Measurements from ENCODE around the gene METTL6. TPM values are rescaled to one million over a fixed set of nuclear protein-coding genes. Genes with fewer than 3 reads are reported as not detected.

METTL6 gene
- total RNA-seq, 6 experiments from 2014 or later: 17.9 to 21.3 (median 19.8) TPM

- Mint-ChIP-seq H3K27me3 (ENCODE audit: insufficient read depth) (no peaks in the 10 kb centered on the region; the same call in 1 of the 2 replicates), H3K36me3 (ENCODE audit: low read depth) (no peaks in the 10 kb centered on the region), H3K4me1 (ENCODE audit: low read depth) (peaks cover 29% of the 10 kb centered on the region), H3K27ac (no peak overlapping the region), H3K4me3 (no peak overlapping the region), H3K9me3 (no peaks in the 10 kb centered on the region)
- no peak for DNase-seq
- no peak for TF ChIP-seq CTCF (IDR thresholded peaks at IDR 0.05)
Measured at GRCh38 chr3:15384510-15385237, 42.7 kb downstream of the METTL6 start.

GRCh38 chr3:15382405-15382923, 44.9 kb downstream of the METTL6 start:
- DNase-seq: no peak
- H3K27ac Mint-ChIP-seq: no peak overlapping the region
- peaks cover 35% of the 10 kb centered on the region for H3K4me1 Mint-ChIP-seq (ENCODE audit: low read depth)
- H3K9me3 Mint-ChIP-seq: no peaks in the 10 kb centered on the region
- no peak overlapping the region for H3K4me3 Mint-ChIP-seq
- no peaks in the 10 kb centered on the region for H3K36me3 Mint-ChIP-seq (ENCODE audit: low read depth)
- no peak for TF ChIP-seq CTCF (IDR thresholded peaks at IDR 0.05)
- no peaks in the 10 kb centered on the region; the same call in 1 of the 2 replicates for H3K27me3 Mint-ChIP-seq (ENCODE audit: insufficient read depth)

- Mint-ChIP-seq H3K27ac (no peak overlapping the region), H3K9me3 (no peaks in the 10 kb centered on the region), H3K36me3 (ENCODE audit: low read depth) (no peaks in the 10 kb centered on the region), H3K4me3 (no peak overlapping the region), H3K27me3 (ENCODE audit: insufficient read depth) (no peaks in the 10 kb centered on the region; the same call in 1 of the 2 replicates), H3K4me1 (ENCODE audit: low read depth) (peaks cover 27% of the 10 kb centered on the region)
- no peak for TF ChIP-seq CTCF (IDR thresholded peaks at IDR 0.05)
- DNase-seq: no peak
Measured at GRCh38 chr3:15380980-15381890, 46.1 kb downstream of the METTL6 start.

GRCh38 chr3:15377961-15378791, 49.2 kb downstream of the METTL6 start:
- Mint-ChIP-seq H3K36me3 (ENCODE audit: low read depth) (no peaks in the 10 kb centered on the region), H3K27ac (peak overlapping the region; percentile 87), H3K9me3 (no peaks in the 10 kb centered on the region), H3K4me3 (no peak overlapping the region), H3K4me1 (ENCODE audit: low read depth) (peaks cover 10% of the 10 kb centered on the region), H3K27me3 (ENCODE audit: insufficient read depth) (no peaks in the 10 kb centered on the region)
- TF ChIP-seq CTCF (IDR thresholded peaks at IDR 0.05): peak; percentile 93
- DNase-seq: peak; percentile 95

- Mint-ChIP-seq H3K4me3 (no peak overlapping the region), H3K36me3 (ENCODE audit: low read depth) (no peaks in the 10 kb centered on the region), H3K27me3 (ENCODE audit: insufficient read depth) (peaks cover 2% of the 10 kb centered on the region; the same call in 1 of the 2 replicates), H3K27ac (no peak overlapping the region), H3K4me1 (ENCODE audit: low read depth) (peaks cover 10% of the 10 kb centered on the region), H3K9me3 (no peaks in the 10 kb centered on the region)
- no peak for DNase-seq
- TF ChIP-seq CTCF (IDR thresholded peaks at IDR 0.05): no peak
Measured at GRCh38 chr3:15375461-15376000, 51.8 kb downstream of the METTL6 start.
